Measurements from ENCODE around the gene PSMD6. TPM values are rescaled to one million over a fixed set of nuclear protein-coding genes. Genes with fewer than 3 reads are reported as not detected.

Gene PSMD6
- total and polyA plus RNA-seq, 4 donors = 59.1 to 78.9 (median 66.0) TPM

DNA sequence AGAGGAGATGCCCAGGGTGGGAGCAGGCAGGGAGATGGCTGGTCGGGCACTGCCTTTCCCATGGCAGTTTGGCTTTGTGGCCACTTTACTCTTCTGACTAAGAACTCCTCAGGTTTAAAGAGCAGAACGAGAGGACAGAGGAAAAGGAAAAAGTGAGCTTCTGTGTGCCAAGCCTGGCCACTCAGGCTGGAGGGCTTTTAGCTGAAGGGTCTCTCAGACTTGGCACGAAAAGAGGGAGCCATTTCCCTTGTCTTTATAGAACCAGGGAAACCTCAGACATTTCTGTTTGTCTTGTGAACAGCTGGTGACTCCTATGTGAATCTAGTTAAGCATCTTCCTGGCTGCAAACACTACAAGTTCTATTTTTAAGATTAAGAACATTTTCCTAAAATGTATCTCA is 23.3 kb upstream of the PSMD6 start:
- H3K9ac ChIP-seq (ENCODE audit: insufficient read depth in 1 of 2, low read length in 2 of 2) = no peak overlapping the region
- H3K4me1 ChIP-seq (ENCODE audit: control insufficient read depth in 5 of 5, insufficient read depth in 5 of 5, low read length in 5 of 5) = peaks cover 0 to 5% (median 0%) of the 10 kb centered on the region in 5 donors
- no peak for ATAC-seq (ENCODE audit: insufficient read depth, low FRiP score)
- no peak for TF ChIP-seq CTCF (IDR thresholded peaks at IDR 0.05; ENCODE audit: control extremely low read depth, extremely low read depth)
- H3K9me3 ChIP-seq (ENCODE audit: control insufficient read depth in 4 of 4, insufficient read depth in 3 of 4, low read length in 3 of 4) = no peaks in the 10 kb centered on the region
- no peaks in the 10 kb centered on the region for H3K27me3 ChIP-seq (ENCODE audit: control insufficient read depth in 3 of 3, insufficient read depth in 3 of 3, low read length in 2 of 3)
- no peak overlapping the region for H3K27ac ChIP-seq (ENCODE audit: low read depth in 1 of 2, low read length in 1 of 2)
- WGBS, 2 donors = 69 to 80% methylated on average over 3 of the region's 3 CpGs
- no peaks in the 10 kb centered on the region for H3K36me3 ChIP-seq (ENCODE audit: control insufficient read depth in 4 of 4, insufficient read depth in 4 of 4, low read length in 4 of 4)
- peak in 2 of 3 donors; percentile 33 to 34 for DNase-seq
- H3K4me3 ChIP-seq = no peak overlapping the region

GRCh38 chr3:64042952-64043351 is 19.7 kb upstream of the PSMD6 start:
- WGBS, 2 donors = 61 to 70% methylated on average over 1 of the region's 1 CpG
- no peak for DNase-seq
- no peak overlapping the region for H3K4me3 ChIP-seq
- H3K9me3 ChIP-seq (ENCODE audit: control insufficient read depth in 4 of 4, insufficient read depth in 3 of 4, low read length in 3 of 4) = no peaks in the 10 kb centered on the region
- no peak overlapping the region for H3K9ac ChIP-seq (ENCODE audit: insufficient read depth in 1 of 2, low read length in 2 of 2)
- H3K27me3 ChIP-seq (ENCODE audit: control insufficient read depth in 3 of 3, insufficient read depth in 3 of 3, low read length in 2 of 3) = no peaks in the 10 kb centered on the region
- H3K36me3 ChIP-seq (ENCODE audit: control insufficient read depth in 4 of 4, insufficient read depth in 4 of 4, low read length in 4 of 4) = no peaks in the 10 kb centered on the region
- ATAC-seq (ENCODE audit: insufficient read depth, low FRiP score) = no peak
- TF ChIP-seq CTCF (IDR thresholded peaks at IDR 0.05; ENCODE audit: control extremely low read depth, extremely low read depth) = no peak
- peaks cover 0 to 5% (median 0%) of the 10 kb centered on the region in 5 donors for H3K4me1 ChIP-seq (ENCODE audit: control insufficient read depth in 5 of 5, insufficient read depth in 5 of 5, low read length in 5 of 5)
- no peak overlapping the region for H3K27ac ChIP-seq (ENCODE audit: low read depth in 1 of 2, low read length in 1 of 2)

DNA sequence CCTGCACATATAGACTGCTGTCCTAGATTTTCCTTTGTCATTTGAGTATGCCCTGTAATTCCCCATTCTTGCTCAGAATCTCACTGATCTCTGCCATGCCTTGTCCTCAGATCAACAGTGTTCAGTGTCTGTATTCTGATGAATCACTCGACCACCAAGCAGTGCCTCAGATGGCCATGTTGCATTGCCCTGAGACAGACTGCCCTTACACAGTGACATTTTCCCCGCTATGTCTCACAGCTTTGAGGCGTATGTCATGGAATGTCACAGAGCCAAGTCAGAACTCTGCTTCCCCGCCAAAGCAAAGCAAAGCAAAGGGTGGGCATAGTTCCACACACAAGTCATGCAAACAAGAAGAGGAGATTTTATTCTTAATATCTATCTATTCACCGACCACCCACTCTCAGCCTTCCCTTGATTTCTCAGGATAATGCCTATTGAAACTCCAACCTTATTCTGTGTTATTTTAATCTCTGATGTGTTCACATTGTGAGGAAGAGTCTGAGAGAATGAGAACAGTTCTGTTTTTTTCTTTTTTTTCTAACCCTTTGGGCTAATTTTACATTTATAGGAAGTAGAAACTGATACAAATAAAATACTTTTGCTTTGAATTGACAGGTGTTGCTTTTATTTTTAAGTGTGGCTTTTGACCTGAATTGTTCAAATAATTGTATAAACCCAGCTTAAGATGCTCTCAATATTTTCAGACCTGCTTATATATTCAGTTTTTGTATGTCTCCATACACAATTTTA is 16.9 kb upstream of the PSMD6 start:
- Histone ChIP-seq H3K36me3 (ENCODE audit: control insufficient read depth in 4 of 4, insufficient read depth in 4 of 4, low read length in 4 of 4) (no peaks in the 10 kb centered on the region), H3K4me3 (no peak overlapping the region), H3K4me1 (ENCODE audit: control insufficient read depth in 5 of 5, insufficient read depth in 5 of 5, low read length in 5 of 5) (no peaks in the 10 kb centered on the region), H3K9me3 (ENCODE audit: control insufficient read depth in 4 of 4, insufficient read depth in 3 of 4, low read length in 3 of 4) (no peaks in the 10 kb centered on the region), H3K9ac (ENCODE audit: insufficient read depth in 1 of 2, low read length in 2 of 2) (no peak overlapping the region), H3K27me3 (ENCODE audit: control insufficient read depth in 3 of 3, insufficient read depth in 3 of 3, low read length in 2 of 3) (no peaks in the 10 kb centered on the region), H3K27ac (ENCODE audit: low read depth in 1 of 2, low read length in 1 of 2) (no peak overlapping the region)
- TF ChIP-seq CTCF (IDR thresholded peaks at IDR 0.05; ENCODE audit: control extremely low read depth, extremely low read depth) = no peak
- DNase-seq (peak in 2 of 3 donors; percentile 35 to 50), ATAC-seq (ENCODE audit: insufficient read depth, low FRiP score) (no peak)
- WGBS, 2 donors = 74 to 82% methylated on average over 5 of the region's 5 CpGs

All from lung (tissue), 12 donors.